HEK293T (cell line): ENCODE data around the gene CDHR2.

Experiments
- ARNT ChIP-seq: fragments of 450-650 bp; IDR thresholded peaks from 2 replicates; pipeline ENCODE4 v1.6.1; 2017; ENCODE audit warnings: mild to moderate bottlenecking
- BHLHE40 ChIP-seq: fragments of 450-650 bp; IDR thresholded peaks from 2 replicates; pipeline ENCODE4 v1.6.1; 2016; ENCODE audit warnings: mild to moderate bottlenecking, moderate library complexity, borderline replicate concordance
- CTBP1 ChIP-seq: fragments of 450-650 bp; IDR thresholded peaks from 2 replicates; pipeline ENCODE4 v1.6.1; 2016; ENCODE audit warnings: borderline replicate concordance
- FOXA1 ChIP-seq: fragments of 450-650 bp; IDR thresholded peaks from 2 replicates; pipeline ENCODE4 v1.6.1; 2016; ENCODE audit warnings: mild to moderate bottlenecking
- FOXK2 ChIP-seq: fragments of 450-650 bp; IDR thresholded peaks from 2 replicates; pipeline ENCODE4 v1.6.1; 2016; ENCODE audit warnings: mild to moderate bottlenecking
- HDGF ChIP-seq: fragments of 450-650 bp; IDR thresholded peaks from 2 replicates; pipeline ENCODE4 v1.6.1; 2017; ENCODE audit warnings: antibody characterized with exemption, borderline replicate concordance
- L3MBTL2 ChIP-seq: fragments of 450-650 bp; conservative IDR thresholded peaks from 2 replicates; pipeline ENCODE4 v1.6.1; 2016; ENCODE audit warnings: mild to moderate bottlenecking
- NFRKB ChIP-seq: fragments of 450-650 bp; IDR thresholded peaks from 2 replicates; pipeline ENCODE4 v1.6.1; 2016; ENCODE audit warnings: mild to moderate bottlenecking, moderate library complexity
- PKNOX1 ChIP-seq: fragments of 450-650 bp; IDR thresholded peaks from 2 replicates; pipeline ENCODE4 v1.6.1; 2016
- SP1 ChIP-seq: fragments of 450-650 bp; IDR thresholded peaks from 2 replicates; pipeline ENCODE4 v1.6.1; 2017
- SUZ12 ChIP-seq: fragments of 450-650 bp; IDR thresholded peaks from 2 replicates; pipeline ENCODE4 v1.6.1; 2016; ENCODE audit warnings: mild to moderate bottlenecking
- TARDBP ChIP-seq: fragments of 450-650 bp; IDR thresholded peaks from 2 replicates; pipeline ENCODE4 v1.6.1; 2016
- ZNF384 ChIP-seq: fragments of 450-650 bp; IDR thresholded peaks from 2 replicates; pipeline ENCODE4 v1.6.1; 2016

GRCh38 chr5:176568657-176569056, 19.5 kb downstream of the CDHR2 start:
- TF ChIP-seq L3MBTL2 (no peak), TARDBP (no peak), ZNF384 (no peak), BHLHE40 (no peak), PKNOX1 (no peak), SUZ12 (no peak), SP1 (no peak), NFRKB (no peak), FOXK2 (no peak), ARNT (no peak), CTBP1 (no peak), FOXA1 (no peak), HDGF (no peak)
